ENCODE measurements around the gene RIPPLY2. TPM values are rescaled to one million over a fixed set of nuclear protein-coding genes. Genes with fewer than 3 reads are reported as not detected.

Gene RIPPLY2
- total and polyA plus RNA-seq, 9 of the 15 experiments (the other 6 are each of a cell fraction or from before 2014, with no cell fraction given) = not detected

GRCh38 chr6:83889621-83890020 is 36.5 kb downstream of the RIPPLY2 start:
- intact Hi-C loops (cut with micrococcal nuclease) (loop anchor here (5.0 to 10.0 kb wide), 3 partner anchors 143 to 525 kb away; partner anchors contain the start of gene MRAP2), in situ Hi-C loops (cut with MboI) (loop anchor here (5.0 to 25.0 kb wide), 2 partner anchors 323 to 873 kb away; partner anchors contain the start of gene TBX18)
- no TSS peak for BruUV-seq (replicated peaks)
- Histone ChIP-seq H2AFZ (ENCODE audit: low read depth, low read length) (no peak overlapping the region), H3K79me2 (ENCODE audit: control insufficient read depth, insufficient read depth, low read length) (peaks cover 17% of the 10 kb centered on the region), H3K9me3 (replicated peaks; ENCODE audit: control insufficient read depth, insufficient read depth, low read depth, low read length) (no peaks in the 10 kb centered on the region), H3K27me3 (ENCODE audit: control insufficient read depth in 2 of 2, insufficient read depth in 2 of 2, low read length in 2 of 2) (no peaks in the 10 kb centered on the region), H3K36me3 (ENCODE audit: control insufficient read depth, insufficient read depth, low read length) (no peaks in the 10 kb centered on the region; the same call in 2 of the 3 replicates), H3K4me3 (no peak overlapping the region), H3K27ac (ENCODE audit: extremely low read depth, low read depth, low read length) (no peak overlapping the region), H4K20me1 (replicated peaks; ENCODE audit: control insufficient read depth, insufficient read depth, low read length) (no peaks in the 10 kb centered on the region), H3K9me1 (ENCODE audit: control insufficient read depth, insufficient read depth, low read length) (no peaks in the 10 kb centered on the region), H3K4me1 (replicated peaks in 1 of 2; ENCODE audit: control insufficient read depth in 2 of 2, insufficient read depth in 2 of 2, low read length in 2 of 2) (no peaks in the 10 kb centered on the region), H3K9ac (ENCODE audit: insufficient read depth in 1 of 2, low read depth in 2 of 2, low read length in 2 of 2) (no peak overlapping the region), H3K4me2 (ENCODE audit: insufficient read depth, low read length) (no peak overlapping the region)
- FAIRE-seq (no peak), ATAC-seq (no peak), DNase-seq (ENCODE audit: extremely low read depth in 1 of 4, low spot score in 3 of 4) (no peak)
- POLR2A ChIA-PET = no interaction called here
- CTCF ChIA-PET (ENCODE audit: low intra/inter-chr PET ratio) = no interaction called here
- WGBS (ENCODE audit: insufficient coverage, low coverage, missing lambda C conversion rate) = 81% methylated on average over 1 of the region's 1 CpG
- TF ChIP-seq NR4A1 (CRISPR knock-in tag; IDR thresholded peaks at IDR 0.05) = no peak
- no peak for TF ChIP-seq NR4A1 (tag; IDR thresholded peaks at IDR 0.05)
- TF ChIP-seq GATAD2A (IDR thresholded peaks at IDR 0.05) = no peak
- no peak for TF ChIP-seq NKRF (IDR thresholded peaks at IDR 0.05; ENCODE audit: borderline replicate concordance)
- TF ChIP-seq RHOXF2B (CRISPR knock-in tag; conservative IDR thresholded peaks at IDR 0.05) = no peak
- TF ChIP-seq ARID2 (IDR thresholded peaks at IDR 0.05) = no peak
- no peak for TF ChIP-seq ZBTB17 (CRISPR knock-in tag; IDR thresholded peaks at IDR 0.05)
- no peak for TF ChIP-seq ID3 (CRISPR knock-in tag; IDR thresholded peaks at IDR 0.05)
- TF ChIP-seq ID3 (tag; IDR thresholded peaks at IDR 0.05) = no peak
- TF ChIP-seq SOX6 (IDR thresholded peaks at IDR 0.05) = no peak
- TF ChIP-seq ZNF449 (CRISPR knock-in tag; IDR thresholded peaks at IDR 0.05) = no peak
